ENCODE results near the gene ISM1. TPM values are rescaled to one million over a fixed set of nuclear protein-coding genes. Genes with fewer than 3 reads are reported as not detected.

ISM1 gene
- total RNA-seq, 2 experiments from 2014 or later = 0.87 to 1.1 TPM

DNA sequence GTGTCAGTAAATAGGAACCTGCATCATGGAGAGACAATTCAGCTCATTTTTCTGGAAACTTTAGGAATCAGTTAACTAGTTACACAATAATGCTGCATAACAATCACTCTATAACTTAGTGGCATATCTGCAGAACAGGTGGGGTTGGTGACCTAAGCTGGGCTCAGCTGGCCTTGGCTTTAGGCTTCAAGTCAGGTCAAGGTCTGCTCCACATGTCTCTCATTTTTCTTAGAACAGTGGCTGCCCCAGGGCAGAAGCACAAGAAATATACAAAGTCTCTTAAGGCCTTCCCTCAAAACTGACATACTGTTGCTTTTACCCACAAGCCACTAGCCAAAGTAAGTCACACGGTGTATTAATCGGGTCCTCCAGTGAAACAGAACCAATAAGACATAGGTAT, 14.1 kb upstream of the ISM1 start:
- Mint-ChIP-seq H3K27ac (no peak overlapping the region), H3K4me3 (no peak overlapping the region), H3K27me3 (peaks cover 3% of the 10 kb centered on the region), H3K36me3 (ENCODE audit: low read depth) (no peaks in the 10 kb centered on the region), H3K9me3 (no peaks in the 10 kb centered on the region), H3K4me1 (ENCODE audit: low read depth) (no peaks in the 10 kb centered on the region)
- Histone ChIP-seq H3K4me3 (ENCODE audit: low read length) (no peak overlapping the region), H3K36me3 (ENCODE audit: insufficient read depth, low read length) (no peaks in the 10 kb centered on the region), H3K27me3 (ENCODE audit: control insufficient read depth in 1 of 2, insufficient read depth in 2 of 2, low read length in 2 of 2) (peaks cover 0 to 3% of the 10 kb centered on the region in 2 experiments), H3K27ac (ENCODE audit: low read depth in 1 of 2, low read length in 2 of 2) (no peak overlapping the region), H3K4me1 (ENCODE audit: insufficient read depth, low read length) (no peaks in the 10 kb centered on the region), H3K9me3 (ENCODE audit: control insufficient read depth in 1 of 2, insufficient read depth in 1 of 2, low read length in 2 of 2) (no peaks in the 10 kb centered on the region)
- intact Hi-C loops (cut with DNase I, micrococcal nuclease) = no loop called here
- DNase-seq (no peak), ATAC-seq (ENCODE audit: poor library complexity) (no peak)
- ChIA-PET CTCF (no interaction called here), POLR2A (no interaction called here)
- TF ChIP-seq, protein P1, sequence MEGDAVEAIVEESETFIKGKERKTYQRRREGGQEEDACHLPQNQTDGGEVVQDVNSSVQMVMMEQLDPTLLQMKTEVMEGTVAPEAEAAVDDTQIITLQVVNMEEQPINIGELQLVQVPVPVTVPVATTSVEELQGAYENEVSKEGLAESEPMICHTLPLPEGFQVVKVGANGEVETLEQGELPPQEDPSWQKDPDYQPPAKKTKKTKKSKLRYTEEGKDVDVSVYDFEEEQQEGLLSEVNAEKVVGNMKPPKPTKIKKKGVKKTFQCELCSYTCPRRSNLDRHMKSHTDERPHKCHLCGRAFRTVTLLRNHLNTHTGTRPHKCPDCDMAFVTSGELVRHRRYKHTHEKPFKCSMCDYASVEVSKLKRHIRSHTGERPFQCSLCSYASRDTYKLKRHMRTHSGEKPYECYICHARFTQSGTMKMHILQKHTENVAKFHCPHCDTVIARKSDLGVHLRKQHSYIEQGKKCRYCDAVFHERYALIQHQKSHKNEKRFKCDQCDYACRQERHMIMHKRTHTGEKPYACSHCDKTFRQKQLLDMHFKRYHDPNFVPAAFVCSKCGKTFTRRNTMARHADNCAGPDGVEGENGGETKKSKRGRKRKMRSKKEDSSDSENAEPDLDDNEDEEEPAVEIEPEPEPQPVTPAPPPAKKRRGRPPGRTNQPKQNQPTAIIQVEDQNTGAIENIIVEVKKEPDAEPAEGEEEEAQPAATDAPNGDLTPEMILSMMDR (IDR thresholded peaks at IDR 0.05) = no peak

DNA sequence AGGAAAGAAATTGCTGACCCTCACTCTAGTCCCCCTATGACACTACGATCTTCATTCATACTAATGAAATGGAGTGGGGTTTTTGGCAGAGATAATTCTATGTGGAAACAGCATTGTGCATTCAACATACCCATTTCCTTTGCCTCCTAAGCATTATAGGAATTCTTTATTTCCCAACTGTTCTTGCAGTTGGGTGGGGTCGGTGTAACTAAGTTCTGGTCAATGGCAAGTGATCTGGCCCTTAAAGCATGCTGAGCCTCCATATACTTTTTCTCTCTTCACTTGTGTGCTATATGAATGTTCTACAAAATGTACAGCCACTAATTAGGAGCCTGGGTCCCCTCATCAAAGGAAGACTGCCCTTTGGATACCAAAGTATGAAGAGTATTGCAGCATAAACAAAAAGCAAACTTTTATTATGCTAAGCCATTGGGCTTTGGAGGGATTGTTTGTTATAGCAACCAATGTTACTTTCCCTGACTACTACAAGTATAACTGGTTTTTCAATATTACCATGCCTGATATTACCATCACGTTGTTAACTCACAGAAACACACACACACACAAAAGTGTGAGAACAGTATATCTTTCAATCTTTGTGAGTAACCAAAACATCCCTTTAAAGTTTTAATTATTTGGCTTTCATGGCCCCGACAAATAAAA, 9.0 kb upstream of the ISM1 start:
- no peak overlapping the region for H3K27ac ChIP-seq (ENCODE audit: low read depth in 1 of 2, low read length in 2 of 2)
- DNase-seq = no peak
- no peak overlapping the region for H3K4me3 ChIP-seq (ENCODE audit: low read length)
- H3K4me1 Mint-ChIP-seq (ENCODE audit: low read depth) = no peaks in the 10 kb centered on the region
- no peak overlapping the region for H3K4me3 Mint-ChIP-seq
- H3K27me3 Mint-ChIP-seq = peaks cover 42% of the 10 kb centered on the region
- POLR2A ChIA-PET = interaction anchor here (1.1 kb wide), 1 partner anchor 10 kb away, joined by 3 read pairs; no protein-coding TSS in a partner anchor
- no peaks in the 10 kb centered on the region for H3K36me3 ChIP-seq (ENCODE audit: insufficient read depth, low read length)
- TF ChIP-seq, protein P1 (IDR thresholded peaks at IDR 0.05) = no peak
- H3K4me1 ChIP-seq (ENCODE audit: insufficient read depth, low read length) = no peaks in the 10 kb centered on the region
- no peak overlapping the region for H3K27ac Mint-ChIP-seq
- no peaks in the 10 kb centered on the region for H3K36me3 Mint-ChIP-seq (ENCODE audit: low read depth)
- no peaks in the 10 kb centered on the region for H3K9me3 Mint-ChIP-seq
- peaks cover 3 to 23% of the 10 kb centered on the region in 2 experiments for H3K27me3 ChIP-seq (ENCODE audit: control insufficient read depth in 1 of 2, insufficient read depth in 2 of 2, low read length in 2 of 2)
- ATAC-seq (ENCODE audit: poor library complexity) = no peak
- CTCF ChIA-PET = no interaction called here
- intact Hi-C loops (cut with DNase I, micrococcal nuclease) = no loop called here
- H3K9me3 ChIP-seq (ENCODE audit: control insufficient read depth in 1 of 2, insufficient read depth in 1 of 2, low read length in 2 of 2) = no peaks in the 10 kb centered on the region

DNA sequence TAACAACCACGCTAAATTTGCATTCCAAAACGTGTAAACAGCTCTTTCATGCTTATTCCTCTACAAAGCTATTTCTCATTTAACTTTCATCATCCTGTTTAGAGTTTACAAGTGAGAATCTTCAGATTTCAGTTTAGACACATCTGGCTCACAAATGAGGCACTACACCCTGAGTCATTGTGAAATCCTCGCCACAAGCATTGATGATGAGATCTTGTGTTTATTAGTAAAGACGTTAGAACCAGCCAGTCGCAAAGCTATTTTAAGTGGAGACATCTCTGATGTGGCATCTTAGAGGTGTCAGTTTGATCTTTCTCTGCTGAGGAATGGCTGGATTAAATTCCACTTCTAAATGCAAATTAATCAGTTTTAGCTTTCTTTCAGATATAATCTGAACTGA, 8.3 kb upstream of the ISM1 start:
- Mint-ChIP-seq H3K4me3 (no peak overlapping the region), H3K36me3 (ENCODE audit: low read depth) (no peaks in the 10 kb centered on the region), H3K27me3 (peaks cover 48% of the 10 kb centered on the region), H3K4me1 (ENCODE audit: low read depth) (no peaks in the 10 kb centered on the region), H3K9me3 (no peaks in the 10 kb centered on the region), H3K27ac (no peak overlapping the region)
- Histone ChIP-seq H3K4me1 (ENCODE audit: insufficient read depth, low read length) (no peaks in the 10 kb centered on the region), H3K9me3 (ENCODE audit: control insufficient read depth in 1 of 2, insufficient read depth in 1 of 2, low read length in 2 of 2) (no peaks in the 10 kb centered on the region), H3K4me3 (ENCODE audit: low read length) (no peak overlapping the region), H3K27ac (ENCODE audit: low read depth in 1 of 2, low read length in 2 of 2) (no peak overlapping the region), H3K27me3 (ENCODE audit: control insufficient read depth in 1 of 2, insufficient read depth in 2 of 2, low read length in 2 of 2) (peaks cover 5 to 23% of the 10 kb centered on the region in 2 experiments), H3K36me3 (ENCODE audit: insufficient read depth, low read length) (no peaks in the 10 kb centered on the region)
- ChIA-PET POLR2A (interaction anchor here (1.1 kb wide), 1 partner anchor 9 kb away, joined by 3 read pairs; no protein-coding TSS in a partner anchor), CTCF (no interaction called here)
- intact Hi-C loops (cut with DNase I, micrococcal nuclease) = no loop called here
- ATAC-seq (ENCODE audit: poor library complexity) = no peak
- TF ChIP-seq, protein P1 (IDR thresholded peaks at IDR 0.05) = no peak
- DNase-seq = no peak

Measured in CD4-positive, alpha-beta T cell (primary cell).